Right cardiac atrium (tissue), 5 donors: ENCODE data around the gene SLC6A1. TPM values are rescaled to one million over a fixed set of nuclear protein-coding genes. Genes with fewer than 3 reads are reported as not detected.
A peak's percentile ranks its signal among the peaks of the same experiment; 100 is the strongest.

Source experiments
- ATAC-seq, 2 donors: fragments of 200-7000 bp; cut with Tn5 transposase; one replicate each; pipeline versions ENCODE4 v1.8.0 to v1.9.1; 2020; ENCODE audit warnings: moderate library complexity in 2 of 2, mild to moderate bottlenecking in 1 of 2
- DNase-seq, 3 donors: peaks; one replicate each; pipeline ENCODE4 v3.0.0-alpha.2; 2020
- H3K27ac ChIP-seq: one replicate; pipeline ENCODE4 v1.5.1; 2013; ENCODE audit warnings: mild to moderate bottlenecking, low read length, control low read depth, moderate library complexity
- H3K27me3 ChIP-seq: one replicate; pipeline ENCODE4 v1.6.1; 2013; ENCODE audit not compliant: control insufficient read depth, insufficient read depth
- H3K4me1 ChIP-seq: one replicate; pipeline ENCODE4 v1.6.1; 2013; ENCODE audit warnings: low read length; ENCODE audit not compliant: control insufficient read depth, insufficient read depth
- H3K4me3 ChIP-seq: one replicate; pipeline ENCODE4 v1.5.1; 2013; ENCODE audit warnings: low read length, control low read depth
- H3K9me3 ChIP-seq: one replicate; pipeline ENCODE4 v1.6.1; 2013; ENCODE audit warnings: low read length; ENCODE audit not compliant: control insufficient read depth
- WGBS: extraction: QIAGEN DNeasy Blood & Tissue Kit; methylation state at CpG from one replicate; pipeline ENCODE4 v1.1.7; 2013; 5-methylcytosine and 5-hydroxymethylcytosine counted together
- intact Hi-C, 4 donors: fragments of 100-400 bp; cut with DNase I; formaldehyde crosslinking; loops; one replicate each; pipeline versions ENCODE4 v1.11.0 to v1.14.0; 2022 to 2023
- polyA plus RNA-seq: library from polyadenylated mRNA; stranded (reverse); fragments of 200-250 nt; gene quantifications from one replicate; pipeline ENCODE4 v1.2.3, GENCODE V29; 2013
- total RNA-seq, 4 donors: library from RNA; stranded (reverse); fragmentation: NEBNext Ultra II Directional; extraction: Animal tissue kit (Norgen Biotek cat#: 25700); gene quantifications; one replicate each; pipeline ENCODE4 v1.2.1, GENCODE V29; 2021
- donor health status: healthy with polysubstance abuse.
- donor health status: DM: no; HTN: yes; CAD: no.
- donor health status: DM: no; HTN: no; CAD: no.
- donor health status: DM: no; HTN: yes; CAD: no; lungs with severe emphysema.
- donor health status: DM: yes; HTN: yes; CAD: no.

SLC6A1 gene
- total and polyA plus RNA-seq, 5 donors = 0.89 to 3.3 (median 2.6) TPM

DNA sequence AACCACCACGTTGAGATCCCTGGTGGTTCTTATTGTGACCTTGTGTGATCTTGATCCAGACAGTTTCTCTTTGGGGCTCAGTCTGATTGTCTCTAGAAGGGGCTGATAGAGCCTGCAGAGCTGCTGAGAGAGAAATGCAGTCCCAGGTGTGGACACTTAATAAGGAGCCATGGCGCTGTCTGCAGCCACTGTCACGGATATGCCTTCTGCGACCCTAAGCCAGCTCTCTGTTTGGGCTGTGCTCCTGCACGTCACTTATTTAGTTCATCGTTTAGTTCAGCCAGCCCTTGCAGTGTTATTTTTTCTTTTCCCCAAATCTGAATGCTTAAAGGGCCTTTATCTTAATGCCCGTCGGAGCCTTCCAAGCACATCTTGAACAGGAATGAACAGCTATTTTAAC is 12.0 kb downstream of the SLC6A1 start:
- WGBS = 45% methylated on average over 8 of the region's 8 CpGs
- intact Hi-C loops = no loop called here
- Histone ChIP-seq H3K4me3 (no peak overlapping the region), H3K27me3 (no peaks in the 10 kb centered on the region), H3K9me3 (no peaks in the 10 kb centered on the region), H3K27ac (no peak overlapping the region), H3K4me1 (no peaks in the 10 kb centered on the region)
- DNase-seq (no peak), ATAC-seq (no peak)

DNA sequence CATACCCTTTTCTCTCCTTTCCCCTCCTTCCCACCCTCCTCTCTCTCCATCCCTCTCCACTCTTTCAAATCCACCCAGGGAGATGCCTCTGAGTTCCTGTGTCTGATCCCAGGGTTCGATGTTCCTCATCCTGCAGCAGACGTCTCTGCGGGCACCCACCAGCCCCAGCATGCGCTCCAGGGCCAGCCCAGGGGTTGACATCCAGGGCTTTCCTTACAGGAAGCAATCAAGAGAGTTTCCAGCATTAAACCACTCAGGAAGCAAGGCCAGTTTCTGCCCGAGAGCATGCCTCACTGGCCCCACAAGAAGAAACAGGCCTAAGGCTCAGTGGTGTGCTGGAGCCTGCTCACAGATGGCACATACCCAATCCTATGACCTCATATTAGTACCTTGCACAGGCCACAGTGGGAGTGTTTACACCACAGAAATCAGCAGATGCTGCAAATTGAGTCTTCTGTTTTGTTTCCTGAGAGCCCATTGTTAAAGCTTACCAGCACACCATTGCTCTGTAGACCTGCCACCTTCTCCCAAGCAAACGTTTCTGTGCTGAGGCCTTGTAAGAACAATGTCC is 13.2 kb downstream of the SLC6A1 start:
- H3K4me3 ChIP-seq = no peak overlapping the region
- H3K27ac ChIP-seq = no peak overlapping the region
- no peak for DNase-seq
- intact Hi-C loops = no loop called here
- H3K9me3 ChIP-seq = no peaks in the 10 kb centered on the region
- H3K27me3 ChIP-seq = no peaks in the 10 kb centered on the region
- H3K4me1 ChIP-seq = no peaks in the 10 kb centered on the region
- 68% methylated on average over 6 of the region's 6 CpGs for WGBS
- no peak for ATAC-seq

DNA sequence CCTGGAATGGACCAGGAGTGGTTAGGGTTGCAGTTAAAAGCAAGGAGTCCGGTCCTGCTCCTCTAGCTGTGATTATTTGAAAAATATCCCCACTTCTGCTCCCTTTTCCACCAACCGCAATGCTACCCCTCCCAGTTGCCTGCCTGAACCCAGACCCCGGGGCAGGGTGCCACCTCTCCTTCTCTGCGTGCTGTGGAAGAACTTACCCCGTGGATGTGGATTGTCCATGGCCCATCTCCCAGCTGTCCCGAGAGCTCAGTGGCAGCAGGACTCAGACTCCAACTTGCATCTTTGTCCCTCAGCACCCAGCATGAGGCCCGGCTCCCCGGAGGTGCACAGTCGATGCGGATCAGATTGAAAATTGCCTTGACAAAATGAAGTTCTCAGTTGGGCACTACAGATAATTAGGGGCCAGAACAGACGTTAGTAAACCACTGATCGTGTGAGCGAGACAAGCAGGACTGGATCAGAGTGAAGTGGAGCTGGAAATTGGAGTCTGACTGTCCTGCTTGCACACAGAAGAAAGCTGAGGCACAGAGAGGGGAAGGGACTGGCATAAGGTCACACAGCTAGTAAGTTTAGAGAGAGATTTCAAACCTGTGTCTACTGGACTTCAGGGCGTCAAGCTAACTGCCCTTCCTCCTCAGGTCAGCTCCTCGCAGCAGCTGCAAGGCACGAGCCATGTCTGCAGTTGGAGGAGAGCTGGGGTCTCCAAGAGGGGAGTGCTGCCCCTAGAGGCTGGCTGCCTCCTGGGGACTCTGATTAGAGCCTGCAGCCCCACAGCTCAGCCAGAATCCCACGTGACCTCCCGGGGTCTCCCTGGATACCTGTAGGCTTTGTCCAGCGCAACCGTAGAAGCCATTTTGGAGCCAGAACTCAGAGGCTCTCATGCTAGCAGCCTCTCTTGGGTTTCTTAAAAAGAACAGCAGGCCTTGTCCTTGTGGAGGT is 14.7 kb downstream of the SLC6A1 start:
- H3K4me3 ChIP-seq = no peak overlapping the region
- intact Hi-C loops = no loop called here
- DNase-seq = no peak
- H3K27ac ChIP-seq = no peak overlapping the region
- H3K27me3 ChIP-seq = no peaks in the 10 kb centered on the region
- H3K4me1 ChIP-seq = no peaks in the 10 kb centered on the region
- no peak for ATAC-seq
- no peaks in the 10 kb centered on the region for H3K9me3 ChIP-seq
- 77% methylated on average over 20 of the region's 20 CpGs for whole genome bisulfite sequencing

DNA sequence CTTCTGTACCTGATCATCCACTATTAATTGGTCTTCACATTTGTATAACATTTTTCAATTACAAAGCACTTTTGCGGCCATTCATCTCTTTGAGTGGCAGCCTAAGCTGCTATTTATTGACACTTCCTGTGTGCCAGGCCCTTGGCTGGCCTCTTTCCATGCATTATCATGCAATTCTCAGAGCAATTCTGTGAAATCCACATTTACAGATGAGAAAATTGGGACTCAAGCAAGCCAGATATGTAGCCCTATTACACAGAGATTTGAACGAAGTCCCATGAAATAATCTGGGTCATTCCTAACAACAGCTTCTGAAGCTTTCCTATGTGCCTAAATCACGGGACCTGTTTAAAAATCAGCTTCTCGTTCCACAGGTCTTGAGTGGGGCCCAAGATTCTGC is 17.4 kb downstream of the SLC6A1 start:
- H3K4me1 ChIP-seq = no peaks in the 10 kb centered on the region
- no peaks in the 10 kb centered on the region for H3K27me3 ChIP-seq
- no peak overlapping the region for H3K27ac ChIP-seq
- ATAC-seq (no peak), DNase-seq (no peak)
- WGBS = 60% methylated on average over 4 of the region's 4 CpGs
- H3K4me3 ChIP-seq = no peak overlapping the region
- intact Hi-C loops = no loop called here
- H3K9me3 ChIP-seq = no peaks in the 10 kb centered on the region

DNA sequence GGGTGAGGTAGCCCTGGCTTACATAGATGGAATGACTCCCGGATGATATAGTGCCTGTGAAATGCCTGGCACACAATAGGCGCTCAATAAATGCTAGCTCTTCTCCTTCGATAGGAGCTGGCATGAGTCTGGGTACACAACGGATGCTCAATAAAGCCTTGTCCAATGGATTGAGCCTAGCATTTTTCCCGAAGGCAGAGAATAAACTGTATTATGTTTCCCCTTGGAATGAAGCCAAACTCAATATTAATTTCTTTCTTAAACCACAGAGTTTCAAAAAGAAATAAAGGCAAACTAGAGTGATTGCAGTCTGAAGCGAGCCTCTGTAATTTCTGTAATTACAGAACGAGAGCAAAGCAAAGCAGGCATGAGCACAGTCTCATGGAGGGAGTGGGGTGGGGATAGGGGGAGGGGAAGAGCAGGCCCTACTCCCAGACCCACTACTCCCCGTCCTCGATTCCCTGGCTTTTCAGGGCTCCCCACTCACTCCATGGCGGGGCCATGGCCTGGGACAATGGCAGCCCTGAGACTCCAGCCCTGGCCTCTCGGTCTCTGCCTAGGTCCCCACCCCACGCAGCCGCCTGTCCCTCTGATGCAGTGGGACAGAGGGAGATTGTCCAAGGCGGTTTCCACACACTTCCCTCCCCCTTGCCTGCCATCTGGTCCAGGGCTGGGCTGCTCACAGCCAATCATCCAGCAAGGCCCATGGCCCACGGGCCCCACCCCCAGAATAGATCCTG is 18.0 kb downstream of the SLC6A1 start:
- Histone ChIP-seq H3K9me3 (no peaks in the 10 kb centered on the region), H3K4me1 (no peaks in the 10 kb centered on the region), H3K4me3 (no peak overlapping the region), H3K27me3 (no peaks in the 10 kb centered on the region), H3K27ac (no peak overlapping the region)
- 76% methylated on average over 15 of the region's 15 CpGs for WGBS
- intact Hi-C loops = no loop called here
- no peak for DNase-seq
- peak in 1 of 2 donors; percentile 21 for ATAC-seq

DNA sequence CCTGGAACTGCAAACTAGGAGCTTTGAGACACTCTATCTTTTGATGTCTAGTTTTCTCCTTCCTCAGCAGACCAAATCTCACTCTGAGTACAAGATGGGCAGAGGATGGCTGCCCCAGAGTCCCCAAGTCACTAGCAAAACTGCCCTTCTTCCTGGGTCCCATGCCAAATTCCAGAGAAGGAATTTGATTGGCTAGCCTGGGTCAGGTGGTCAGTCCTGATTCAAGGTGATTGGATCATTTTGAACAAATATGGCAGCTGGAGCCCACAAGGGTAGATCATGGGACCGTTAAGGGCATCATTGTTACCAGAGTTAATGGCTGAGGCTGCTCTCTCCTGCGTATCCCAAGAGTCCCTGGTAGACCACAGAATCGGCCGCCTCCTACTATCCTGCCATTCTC is 21.7 kb downstream of the SLC6A1 start:
- intact Hi-C loops = no loop called here
- WGBS = 91% methylated on average over 4 of the region's 4 CpGs
- H3K4me3 ChIP-seq = no peak overlapping the region

DNA sequence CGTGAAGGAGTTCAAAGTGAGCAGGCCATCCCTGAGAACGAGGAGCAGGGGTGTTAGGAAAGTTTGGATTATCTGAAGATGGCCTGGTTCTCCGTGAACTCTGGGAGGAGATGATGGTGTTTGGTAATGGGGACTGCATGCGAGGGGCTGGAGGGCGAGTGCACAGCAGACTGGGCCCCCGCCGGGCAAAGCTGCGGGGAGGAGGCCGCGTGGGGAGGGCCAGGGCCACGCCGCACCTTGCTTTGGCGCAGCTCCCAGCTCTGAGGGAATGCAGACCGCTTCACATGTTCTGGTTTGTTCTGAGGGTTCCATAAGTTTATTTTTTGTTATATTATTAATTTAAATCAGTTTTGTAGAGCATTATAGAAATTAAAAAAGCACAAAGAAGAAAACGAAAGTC is 22.2 kb downstream of the SLC6A1 start:
- Histone ChIP-seq H3K4me3 (no peak overlapping the region), H3K9me3 (no peaks in the 10 kb centered on the region), H3K27ac (no peak overlapping the region), H3K4me1 (no peaks in the 10 kb centered on the region), H3K27me3 (no peaks in the 10 kb centered on the region)
- intact Hi-C loops = no loop called here
- ATAC-seq (no peak), DNase-seq (no peak)
- WGBS = 89% methylated on average over 15 of the region's 15 CpGs

More for the DNA sequence above, 21.7 kb downstream of the SLC6A1 start:
- ATAC-seq (no peak), DNase-seq (no peak)
- Histone ChIP-seq H3K27me3 (no peaks in the 10 kb centered on the region), H3K9me3 (no peaks in the 10 kb centered on the region), H3K27ac (no peak overlapping the region), H3K4me1 (no peaks in the 10 kb centered on the region)

DNA sequence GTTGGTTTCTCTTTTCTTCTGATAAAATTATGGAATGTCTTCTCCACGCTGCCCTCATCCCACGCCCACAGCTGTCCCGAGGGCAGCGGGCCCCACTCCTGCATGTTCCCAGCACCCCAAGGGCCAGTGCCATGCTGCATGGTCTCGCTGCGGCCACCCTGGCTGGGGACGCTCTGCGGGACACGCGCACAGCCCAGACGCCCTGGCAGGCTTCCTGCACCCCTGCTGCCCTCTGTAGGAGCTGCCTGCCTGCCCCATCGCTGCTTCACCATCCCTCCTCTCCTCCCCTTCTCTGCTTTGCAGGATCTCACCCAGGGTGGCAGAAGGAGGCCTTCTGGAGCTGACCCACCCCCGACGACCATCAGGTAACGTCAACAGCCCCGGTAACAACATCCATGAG is 22.8 kb downstream of the SLC6A1 start:
- Histone ChIP-seq H3K4me1 (no peaks in the 10 kb centered on the region), H3K27me3 (no peaks in the 10 kb centered on the region), H3K9me3 (no peaks in the 10 kb centered on the region), H3K27ac (no peak overlapping the region), H3K4me3 (no peak overlapping the region)
- no peak for DNase-seq
- ATAC-seq = no peak
- WGBS = 81% methylated on average over 16 of the region's 16 CpGs
- intact Hi-C loops = no loop called here

DNA sequence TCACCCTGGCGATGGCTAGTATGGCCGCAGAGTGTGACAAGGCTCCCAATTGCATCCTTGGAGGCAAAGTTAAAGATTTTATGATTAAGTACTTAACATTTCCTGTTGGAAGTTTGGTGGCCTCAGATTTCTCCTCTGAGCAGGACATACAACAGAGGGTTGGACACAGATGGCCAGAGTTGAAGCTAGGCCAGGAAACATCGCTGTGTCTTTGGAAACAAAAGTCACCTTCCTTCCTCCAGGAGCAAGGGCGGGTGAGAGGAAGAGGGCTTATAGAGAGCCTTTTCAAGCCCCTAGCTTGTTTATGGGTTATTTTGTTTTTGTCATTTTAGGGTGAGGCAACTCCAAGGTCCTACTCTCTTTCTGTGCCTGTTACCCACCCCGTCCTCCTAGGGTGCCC is 24.2 kb downstream of the SLC6A1 start:
- ATAC-seq = no peak
- Histone ChIP-seq H3K9me3 (no peaks in the 10 kb centered on the region), H3K4me3 (no peak overlapping the region), H3K27ac (no peak overlapping the region), H3K27me3 (no peaks in the 10 kb centered on the region), H3K4me1 (no peaks in the 10 kb centered on the region)
- DNase-seq = no peak
- WGBS = 78% methylated on average over 5 of the region's 5 CpGs
- intact Hi-C loops = no loop called here

DNA sequence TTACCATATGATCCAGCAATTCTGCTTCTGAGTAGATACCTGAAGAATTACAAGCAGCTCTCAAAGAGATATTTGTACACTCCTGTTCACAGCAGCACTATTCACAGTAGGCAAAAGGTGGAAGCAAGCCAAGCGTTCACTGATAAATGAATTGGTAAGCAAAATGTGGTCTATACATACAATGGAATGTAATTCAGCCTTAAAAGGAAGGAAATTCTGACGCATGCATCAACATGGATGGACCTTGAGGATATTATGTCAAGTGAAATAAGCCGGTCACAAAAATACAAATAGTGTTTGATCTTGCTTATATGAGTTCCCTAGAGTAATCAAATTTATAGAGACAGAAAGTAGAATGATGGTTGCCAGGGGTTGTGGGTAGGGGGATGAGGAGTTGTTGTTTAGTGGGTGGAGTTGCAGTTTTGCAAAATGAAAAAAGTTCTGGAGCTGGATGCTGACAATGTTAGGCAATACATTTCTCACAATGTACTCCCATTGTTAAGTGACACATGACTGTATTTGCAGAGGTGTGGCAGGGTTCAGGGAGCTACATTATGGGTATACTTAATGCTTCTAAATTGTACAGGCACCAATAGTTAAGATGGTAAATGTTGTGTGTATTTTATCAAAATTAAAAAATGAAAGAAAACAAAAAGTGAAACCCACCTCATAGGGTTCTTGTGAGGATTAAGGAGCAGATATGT is 26.7 kb downstream of the SLC6A1 start:
- Histone ChIP-seq H3K4me1 (no peaks in the 10 kb centered on the region), H3K9me3 (no peaks in the 10 kb centered on the region), H3K4me3 (no peak overlapping the region), H3K27ac (no peak overlapping the region), H3K27me3 (no peaks in the 10 kb centered on the region)
- intact Hi-C loops = no loop called here
- no peak for ATAC-seq
- 65% methylated on average over 3 of the region's 3 CpGs for WGBS
- DNase-seq = no peak

DNA sequence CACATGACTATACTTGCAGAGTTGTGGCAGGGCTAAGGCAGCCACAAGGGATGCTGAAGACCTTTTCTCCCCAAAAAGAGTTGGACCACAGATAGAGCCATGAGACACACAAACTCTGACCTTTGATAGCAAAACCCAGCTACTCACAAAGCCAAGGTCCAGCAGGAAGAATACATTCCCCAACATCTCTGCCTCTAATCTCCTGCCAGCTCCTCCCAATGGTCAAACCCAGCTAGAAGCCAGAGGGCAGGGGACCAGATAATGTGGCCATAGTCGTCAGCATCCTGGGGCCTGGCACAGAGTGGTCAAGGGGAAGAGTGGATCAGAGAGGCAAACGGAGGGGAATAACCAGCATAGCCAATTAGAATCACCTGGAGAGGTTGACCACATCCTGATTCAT is 28.2 kb downstream of the SLC6A1 start:
- Histone ChIP-seq H3K4me1 (no peaks in the 10 kb centered on the region), H3K9me3 (no peaks in the 10 kb centered on the region), H3K4me3 (no peak overlapping the region), H3K27ac (no peak overlapping the region), H3K27me3 (no peaks in the 10 kb centered on the region)
- no peak for DNase-seq
- WGBS = 70% methylated on average over 2 of the region's 2 CpGs
- intact Hi-C loops = no loop called here
- no peak for ATAC-seq
